HS-27A (cell line): ENCODE data around the gene THSD1.
"Not testable (repeated sequence)": the region's sequence is repeated elsewhere in the genome, so short reads cannot be mapped to it uniquely, and the experiment has no call there.

Experiments used
- DNase-seq: peaks from one replicate; pipeline ENCODE4 v3.0.0-alpha.2; 2012; ENCODE audit warnings: low read depth, missing footprints

Gene THSD1

DNA sequence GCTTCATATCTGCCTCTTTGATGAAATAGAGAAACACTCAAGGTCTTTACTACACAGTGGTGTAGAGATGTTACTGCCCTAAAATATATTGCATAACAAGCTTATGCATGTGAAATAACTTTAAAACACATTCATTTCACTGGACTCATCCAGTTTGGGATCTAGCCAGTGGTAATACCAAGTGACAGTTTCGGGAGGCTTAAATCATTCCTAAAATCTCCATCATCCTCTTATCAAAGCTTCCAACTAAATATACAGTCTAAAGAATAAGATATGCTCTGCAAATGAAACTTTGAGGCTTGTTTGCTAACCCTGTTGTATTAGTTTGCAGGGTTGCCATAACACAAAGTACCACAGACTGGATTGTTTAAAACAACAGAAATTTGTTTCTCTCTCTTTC, 52.8 kb downstream of the THSD1 start:
- DNase-seq: no peak

DNA sequence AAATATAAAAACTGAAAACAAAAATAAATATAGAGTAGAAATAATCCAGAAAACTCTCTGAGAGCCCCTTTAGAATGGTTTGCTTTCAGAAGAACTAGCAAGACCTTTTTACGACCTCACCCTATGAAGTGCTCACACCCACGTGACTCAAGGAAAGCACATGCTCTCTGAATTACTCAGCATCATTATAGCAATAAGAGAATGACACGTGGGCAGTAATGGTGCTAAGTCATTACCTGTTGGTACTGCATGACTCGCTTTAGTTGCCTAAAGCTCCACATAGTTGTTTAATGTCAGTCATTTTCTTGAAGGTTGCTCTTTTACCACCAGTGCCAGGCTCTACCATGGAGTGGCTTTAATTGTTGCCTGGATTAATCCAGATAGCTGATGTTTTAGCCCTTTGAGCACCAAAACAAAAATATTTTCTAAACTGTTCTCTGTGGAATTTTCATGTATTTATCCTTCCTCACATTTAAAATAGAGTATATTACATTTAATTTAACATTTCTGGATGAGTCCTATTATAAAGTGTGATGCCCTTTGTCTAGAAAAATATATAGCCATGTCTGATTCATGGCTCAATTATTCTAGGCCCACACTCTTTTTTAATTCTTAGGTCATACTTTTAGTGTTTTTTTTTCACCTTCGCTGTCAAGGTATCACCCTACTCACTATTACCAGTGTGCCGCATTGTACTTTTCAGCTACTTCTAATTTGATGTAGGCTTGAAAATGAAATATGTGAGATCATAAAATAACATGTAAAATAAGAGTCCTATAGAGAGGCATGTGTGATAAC, 56.8 kb downstream of the THSD1 start:
- no peak for DNase-seq

- DNase-seq: no peak
These were observed 57.9 kb downstream of the THSD1 start for GRCh38 chr13:52348071-52348470.

DNA sequence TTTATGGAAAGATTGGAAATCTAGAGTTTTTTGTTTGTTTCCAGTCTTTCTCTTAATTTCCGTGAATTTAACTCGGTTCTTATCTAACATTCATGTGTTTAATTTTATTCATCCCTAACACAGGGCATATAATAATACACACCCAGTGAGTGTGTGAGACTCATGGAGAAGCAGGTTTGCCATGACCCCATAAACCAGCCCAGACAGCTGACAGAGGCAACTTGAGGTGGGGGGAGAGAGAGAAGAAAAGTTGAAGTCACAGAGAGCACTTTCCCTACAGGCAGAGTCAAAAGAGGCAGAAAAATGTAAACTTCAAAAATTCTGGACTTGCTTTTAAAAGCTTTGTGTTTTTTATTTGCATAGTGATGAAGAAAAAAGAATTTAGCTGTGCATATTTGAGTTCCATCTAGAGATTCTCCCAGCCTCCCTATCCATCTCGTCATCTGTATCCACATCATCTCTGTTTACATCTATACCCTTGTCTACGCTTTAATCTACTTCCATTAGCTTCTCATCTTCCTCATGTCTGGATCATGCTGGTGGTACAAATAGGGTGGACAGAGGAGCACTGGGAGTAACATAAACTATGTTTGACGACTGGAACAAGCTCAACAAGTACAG, 60.2 kb downstream of the THSD1 start:
- no peak for DNase-seq

GRCh38 chr13:52345048-52345447, 60.9 kb downstream of the THSD1 start:
- no peak for DNase-seq

GRCh38 chr13:52344108-52344507, 61.9 kb downstream of the THSD1 start:
- no peak for DNase-seq

GRCh38 chr13:52342203-52342602, 63.8 kb downstream of the THSD1 start:
- not testable (repeated sequence) for DNase-seq

DNA sequence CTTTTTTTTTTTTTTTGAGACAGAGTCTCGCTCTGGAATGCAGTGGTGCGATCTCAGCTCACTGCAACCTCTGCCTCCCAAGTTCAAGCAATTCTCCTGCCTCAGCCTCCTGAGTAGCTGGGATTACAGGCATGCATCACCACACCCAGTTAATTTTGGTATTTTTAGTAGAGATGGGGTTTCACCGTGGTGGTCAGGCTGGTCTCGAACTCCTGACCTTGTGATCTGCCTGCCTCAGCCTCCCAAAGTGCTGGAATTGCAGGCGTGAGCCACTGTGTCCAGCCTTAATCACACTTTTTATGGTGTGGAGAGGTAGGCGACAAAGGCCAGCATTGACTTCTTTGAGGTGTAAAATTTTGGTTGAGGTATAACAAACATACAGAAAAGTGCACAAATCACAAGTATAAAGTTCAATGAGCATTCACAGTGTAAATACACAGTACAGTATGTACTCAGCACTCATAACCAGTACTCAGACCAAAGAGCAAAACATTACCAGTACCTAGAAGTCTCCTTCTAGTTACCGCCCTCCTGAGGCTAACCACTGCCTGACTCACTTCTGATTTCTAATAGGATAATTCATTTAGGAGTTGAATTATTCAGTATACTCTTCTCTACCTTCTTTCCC, 68.0 kb downstream of the THSD1 start:
- DNase-seq: not testable (repeated sequence)

- not testable (repeated sequence) for DNase-seq
These were observed 71.9 kb downstream of the THSD1 start for GRCh38 chr13:52334107-52334506.

- DNase-seq: not testable (repeated sequence)
These were observed 74.1 kb downstream of the THSD1 start for GRCh38 chr13:52331844-52332243.
